Measurements from ENCODE around the gene OR2T4.

The OR2T4 gene

DNA sequence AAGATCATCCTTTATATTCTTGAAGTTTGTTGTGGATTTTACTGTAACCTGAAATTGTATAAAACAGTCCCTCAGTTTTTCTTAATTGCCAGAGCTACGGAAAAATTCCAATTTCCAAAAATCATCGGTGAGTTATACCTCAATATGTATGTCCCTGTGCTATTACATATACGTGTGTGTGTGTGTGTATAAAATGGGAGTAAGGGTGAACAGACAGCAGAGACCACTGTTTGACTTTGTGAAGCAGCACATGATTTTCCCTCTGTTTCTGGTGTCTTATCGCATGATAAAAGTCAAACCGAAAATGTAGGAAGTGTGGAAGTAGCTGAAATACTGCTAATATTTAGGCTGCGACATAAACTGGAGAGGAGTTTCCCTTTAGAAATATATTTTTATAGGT is 42.6 kb downstream of the OR2T4 start:
- Mint-ChIP-seq H3K9me3 (ENCODE audit: low read depth) (peaks cover under 1% of the 10 kb centered on the region), H3K27me3 (no peaks in the 10 kb centered on the region), H3K36me3 (no peaks in the 10 kb centered on the region), H3K4me1 (ENCODE audit: low read depth) (peaks cover 8% of the 10 kb centered on the region), H3K27ac (no peak overlapping the region), H3K4me3 (no peak overlapping the region)

DNA sequence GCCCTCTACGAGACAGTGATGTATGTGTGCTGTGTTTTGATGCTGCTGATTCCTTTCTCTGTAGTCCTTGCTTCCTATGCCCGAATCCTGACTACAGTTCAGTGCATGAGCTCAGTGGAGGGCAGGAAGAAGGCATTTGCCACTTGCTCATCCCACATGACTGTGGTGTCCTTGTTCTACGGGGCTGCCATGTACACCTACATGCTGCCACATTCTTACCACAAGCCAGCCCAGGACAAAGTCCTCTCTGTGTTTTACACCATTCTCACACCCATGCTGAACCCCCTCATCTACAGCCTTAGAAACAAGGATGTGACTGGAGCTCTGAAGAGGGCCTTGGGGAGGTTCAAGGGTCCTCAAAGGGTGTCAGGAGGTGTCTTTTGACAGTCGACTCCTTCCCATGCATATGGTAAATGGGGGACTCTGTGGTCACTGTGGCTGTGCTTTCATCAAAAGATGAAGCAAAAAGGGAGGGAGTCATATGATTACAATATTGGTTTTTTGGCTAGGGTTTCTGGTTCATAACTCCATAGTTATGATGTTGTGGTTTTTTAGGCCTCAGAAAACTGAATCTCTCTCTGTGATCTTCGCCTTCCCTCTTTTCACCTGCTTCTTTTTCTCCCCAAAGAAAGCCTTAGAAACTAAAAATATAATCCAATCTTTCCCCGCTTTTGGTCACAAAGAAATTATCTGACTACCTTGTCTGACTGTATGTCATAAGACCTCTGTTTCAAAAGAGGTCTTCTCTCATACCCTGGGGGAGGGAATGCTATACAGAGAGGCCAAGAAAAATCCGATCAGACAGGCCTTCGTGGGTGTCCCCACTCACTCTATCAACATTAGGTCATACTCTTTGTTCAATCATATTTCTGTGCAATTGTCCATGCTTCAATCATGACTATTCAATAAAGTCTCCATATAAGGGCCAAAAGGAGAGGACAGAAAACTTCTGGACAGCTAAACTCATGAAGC is 45.5 kb downstream of the OR2T4 start:
- Mint-ChIP-seq H3K4me1 (ENCODE audit: low read depth) (peaks cover 8% of the 10 kb centered on the region), H3K36me3 (peaks cover 7% of the 10 kb centered on the region), H3K27me3 (no peaks in the 10 kb centered on the region), H3K27ac (no peak overlapping the region), H3K4me3 (no peak overlapping the region), H3K9me3 (ENCODE audit: low read depth) (peaks cover 14% of the 10 kb centered on the region)
